GM23248 (cell line): Measurements from ENCODE around the gene SHROOM3. TPM values are rescaled to one million over a fixed set of nuclear protein-coding genes. Genes with fewer than 3 reads are reported as not detected.

Experiments used
- DNase-seq: peaks from one replicate; pipeline ENCODE4 v3.0.0-alpha.2; 2015
- H2AFZ ChIP-seq: fragments of 200-600 bp; sonication (generic); 2 replicates; pipeline ENCODE4 v1.6.1; 2016; ENCODE audit warnings: antibody characterized with exemption
- H3F3A ChIP-seq: fragments of 200-600 bp; sonication (generic); 2 replicates; pipeline ENCODE4 v1.6.1; 2016; ENCODE audit warnings: mild to moderate bottlenecking, antibody characterized with exemption, mixed run types; ENCODE audit not compliant: insufficient read depth
- H3K27ac ChIP-seq: fragments of 200-600 bp; sonication (generic); 2 replicates; pipeline ENCODE4 v1.5.1; 2016; ENCODE audit warnings: mild to moderate bottlenecking
- H3K27me3 ChIP-seq: fragments of 200-600 bp; sonication (generic); replicated peaks from 2 replicates; pipeline ENCODE4 v1.6.1; 2016; ENCODE audit warnings: mild to moderate bottlenecking; ENCODE audit not compliant: insufficient read depth
- H3K36me3 ChIP-seq: fragments of 200-600 bp; sonication (generic); 2 replicates; pipeline ENCODE4 v1.6.1; 2016; ENCODE audit warnings: low read depth, mild to moderate bottlenecking
- H3K4me1 ChIP-seq: fragments of 200-600 bp; sonication (generic); 2 replicates; pipeline ENCODE4 v1.6.1; 2016; ENCODE audit warnings: mild to moderate bottlenecking; ENCODE audit not compliant: insufficient read depth
- H3K4me2 ChIP-seq: fragments of 200-600 bp; sonication (generic); one replicate; pipeline ENCODE4 v1.6.1; 2016; ENCODE audit warnings: mild to moderate bottlenecking; ENCODE audit not compliant: unreplicated experiment
- H3K4me3 ChIP-seq: fragments of 200-600 bp; sonication (generic); 2 replicates; pipeline ENCODE4 v1.5.1; 2016; ENCODE audit warnings: mild to moderate bottlenecking
- H3K79me2 ChIP-seq: fragments of 200-600 bp; sonication (generic); 2 replicates; pipeline ENCODE4 v1.6.1; 2016; ENCODE audit warnings: mild to moderate bottlenecking; ENCODE audit not compliant: insufficient read depth
- H3K9ac ChIP-seq: fragments of 200-600 bp; sonication (generic); 2 replicates; pipeline ENCODE4 v1.6.1; 2016; ENCODE audit warnings: mild to moderate bottlenecking
- H3K9me2 ChIP-seq: fragments of 200-600 bp; sonication (generic); 2 replicates; pipeline ENCODE4 v1.6.1; 2016; ENCODE audit warnings: mixed run types, mild to moderate bottlenecking, moderate library complexity; ENCODE audit not compliant: insufficient read depth
- H3K9me3 ChIP-seq: fragments of 200-600 bp; sonication (generic); one replicate; pipeline ENCODE4 v1.6.1; 2017; ENCODE audit warnings: low read depth
- H4K20me1 ChIP-seq: fragments of 200-600 bp; sonication (generic); 2 replicates; pipeline ENCODE4 v1.6.0; 2016; ENCODE audit not compliant: insufficient read depth
- EZH2 ChIP-seq: fragments of 200-600 bp; sonication (generic); IDR thresholded peaks from 2 replicates; pipeline ENCODE4 v1.6.1; 2018; ENCODE audit warnings: antibody characterized with exemption, mild to moderate bottlenecking; ENCODE audit not compliant: insufficient read depth, poor library complexity, severe bottlenecking
- EZH2phosphoT487 ChIP-seq: fragments of 200-600 bp; sonication (generic); IDR thresholded peaks from 2 replicates; pipeline ENCODE4 v1.6.1; 2018; ENCODE audit warnings: antibody characterized with exemption, moderate library complexity, mild to moderate bottlenecking, low read depth; ENCODE audit not compliant: insufficient read depth
- WGBS, 2 experiments: methylation state at CpG; one replicate each; pipeline ENCODE4 v1.1.6; 2015 to 2017; ENCODE audit warnings: low lambda C conversion rate in 2 of 2, low coverage in 1 of 2; ENCODE audit errors: missing lambda C conversion rate in 2 of 2; 5-methylcytosine and 5-hydroxymethylcytosine counted together
- in situ Hi-C: fragments of 300-500 bp; cut with MboI; formaldehyde crosslinking; loops from 2 replicates; pipeline ENCODE4 v1.15.0; 2020
- polyA plus RNA-seq: library from polyadenylated mRNA; unstranded; fragments of >200 nt; fragmentation: Nextera tagmentation; extraction: Ambion mirVana; gene quantifications from 2 replicates; pipeline ENCODE4 v1.2.1, GENCODE V29; 2016
- total RNA-seq: library from RNA; depleted of rRNA; stranded (reverse); fragments of >200 nt; shearing (Covaris generic); gene quantifications from 2 replicates; pipeline ENCODE4 v1.2.3, GENCODE V29; 2014

SHROOM3 gene
- total and polyA plus RNA-seq, 2 experiments from 2014 or later, result 9.7 to 44.6 TPM

- Histone ChIP-seq H3F3A (0 out of 2 replicates have a peak, but pooled peaks cover 11% of the 10 kb centered on the region), H4K20me1 (no peaks in the 10 kb centered on the region), H3K4me2 (no peak overlapping the region), H3K36me3 (no peaks in the 10 kb centered on the region), H3K9ac (no peak overlapping the region), H3K4me1 (peaks cover 12% of the 10 kb centered on the region; the same call in 1 of the 2 replicates), H3K4me3 (no peak overlapping the region), H3K9me3 (no peaks in the 10 kb centered on the region), H3K27ac (no peak overlapping the region), H3K79me2 (no peaks in the 10 kb centered on the region), H2AFZ (no peak overlapping the region), H3K9me2 (no peaks in the 10 kb centered on the region), H3K27me3 (no peaks in the 10 kb centered on the region)
- in situ Hi-C loops, result no loop called here
- WGBS, 2 experiments, result 72 to 75% methylated on average over 2 of the region's 2 CpGs
- no peak for TF ChIP-seq EZH2
- TF ChIP-seq EZH2phosphoT487, result no peak
- no peak for DNase-seq
Measured at GRCh38 chr4:76582074-76582816, 147.2 kb downstream of the SHROOM3 start.

GRCh38 chr4:76582817-76583087 lies 147.7 kb downstream of the SHROOM3 start:
- 0 out of 2 replicates have a peak, but pooled peaks cover 11% of the 10 kb centered on the region for H3F3A ChIP-seq
- WGBS, 2 experiments, result 79 to 86% methylated on average over 3 of the region's 3 CpGs
- H2AFZ ChIP-seq, result no peak overlapping the region
- peaks cover 12% of the 10 kb centered on the region; the same call in 1 of the 2 replicates for H3K4me1 ChIP-seq
- in situ Hi-C loops, result no loop called here
- no peak overlapping the region for H3K4me2 ChIP-seq
- no peak for TF ChIP-seq EZH2phosphoT487
- TF ChIP-seq EZH2, result no peak
- H3K36me3 ChIP-seq, result no peaks in the 10 kb centered on the region
- no peaks in the 10 kb centered on the region for H3K9me3 ChIP-seq
- no peaks in the 10 kb centered on the region for H3K9me2 ChIP-seq
- no peaks in the 10 kb centered on the region for H3K79me2 ChIP-seq
- no peaks in the 10 kb centered on the region for H4K20me1 ChIP-seq
- H3K27me3 ChIP-seq, result no peaks in the 10 kb centered on the region
- H3K4me3 ChIP-seq, result no peak overlapping the region
- DNase-seq, result no peak
- H3K9ac ChIP-seq, result no peak overlapping the region
- H3K27ac ChIP-seq, result no peak overlapping the region

GRCh38 chr4:76584241-76585152 lies 149.5 kb downstream of the SHROOM3 start:
- Histone ChIP-seq H4K20me1 (no peaks in the 10 kb centered on the region), H3K27ac (no peak overlapping the region), H3K4me2 (no peak overlapping the region), H3K36me3 (no peaks in the 10 kb centered on the region), H3K4me1 (peaks cover 19% of the 10 kb centered on the region), H2AFZ (0 out of 2 replicates have a peak overlapping the region, but pooled peaks have one; percentile 53), H3K27me3 (no peaks in the 10 kb centered on the region), H3K9ac (no peak overlapping the region), H3K9me2 (no peaks in the 10 kb centered on the region), H3K9me3 (no peaks in the 10 kb centered on the region), H3F3A (peaks cover 17% of the 10 kb centered on the region), H3K4me3 (no peak overlapping the region), H3K79me2 (no peaks in the 10 kb centered on the region)
- in situ Hi-C loops, result no loop called here
- DNase-seq, result no peak
- no peak for TF ChIP-seq EZH2
- TF ChIP-seq EZH2phosphoT487, result no peak
- 86 to 88% methylated on average over 9 of the region's 9 CpGs for WGBS, 2 experiments

GRCh38 chr4:76585272-76585671 lies 150.2 kb downstream of the SHROOM3 start:
- H3K27ac ChIP-seq, result no peak overlapping the region
- H2AFZ ChIP-seq, result peak overlapping the region; percentile 53; the same call in 1 of the 2 replicates
- peaks cover 27% of the 10 kb centered on the region for H3K4me1 ChIP-seq
- H3F3A ChIP-seq, result peaks cover 24% of the 10 kb centered on the region
- no peaks in the 10 kb centered on the region for H3K79me2 ChIP-seq
- in situ Hi-C loops, result no loop called here
- TF ChIP-seq EZH2, result no peak
- TF ChIP-seq EZH2phosphoT487, result no peak
- no peak overlapping the region for H3K4me3 ChIP-seq
- no peak overlapping the region for H3K4me2 ChIP-seq
- no peak for DNase-seq
- WGBS, 2 experiments, result 83 to 86% methylated on average over 5 of the region's 5 CpGs
- no peaks in the 10 kb centered on the region for H3K9me3 ChIP-seq
- no peaks in the 10 kb centered on the region for H4K20me1 ChIP-seq
- H3K9ac ChIP-seq, result no peak overlapping the region
- H3K36me3 ChIP-seq, result no peaks in the 10 kb centered on the region
- H3K9me2 ChIP-seq, result no peaks in the 10 kb centered on the region
- H3K27me3 ChIP-seq, result no peaks in the 10 kb centered on the region
